Neuron (in vitro differentiated cells): ENCODE data around the gene LTB4R2.

Experiments
- H2AFZ ChIP-seq: one replicate; pipeline ENCODE4 v1.6.1; 2013; ENCODE audit warnings: low read depth, mild to moderate bottlenecking, inconsistent platforms, low read length, moderate library complexity
- H3K27me3 ChIP-seq: one replicate; pipeline ENCODE4 v1.6.1; 2013; ENCODE audit warnings: low read length; ENCODE audit not compliant: insufficient read depth
- H3K36me3 ChIP-seq: one replicate; pipeline ENCODE4 v1.6.1; 2013; ENCODE audit warnings: low read length; ENCODE audit not compliant: insufficient read depth
- H3K4me1 ChIP-seq: one replicate; pipeline ENCODE4 v1.6.1; 2013; ENCODE audit warnings: low read length; ENCODE audit not compliant: insufficient read depth
- H3K4me3 ChIP-seq: 2 replicates; pipeline ENCODE4 v1.5.1; 2013; ENCODE audit warnings: mild to moderate bottlenecking, low read length, moderate library complexity
- H3K9me3 ChIP-seq: one replicate; pipeline ENCODE4 v1.6.1; 2013; ENCODE audit warnings: low read length

The LTB4R2 gene

DNA sequence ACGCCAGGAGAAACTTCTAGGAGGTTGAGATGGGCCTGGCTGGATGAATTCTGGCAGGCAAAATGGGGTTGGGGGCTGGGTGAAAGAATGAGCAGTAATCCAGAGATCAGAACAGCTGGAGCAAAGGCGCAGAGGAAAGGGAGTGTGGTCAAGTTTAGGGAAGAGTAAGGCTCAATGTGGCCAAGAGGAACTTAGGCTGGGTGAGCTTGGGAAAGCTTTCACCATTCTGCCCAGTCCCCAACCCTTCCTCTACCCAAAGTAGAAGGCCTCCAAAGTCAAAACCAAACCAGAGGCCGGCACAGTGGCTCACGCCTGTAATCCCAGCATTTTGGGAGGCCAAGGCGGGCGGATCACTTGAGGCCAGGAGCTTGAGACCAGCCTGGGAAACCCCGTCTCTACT, 28.3 kb upstream of the LTB4R2 start:
- no peaks in the 10 kb centered on the region for H3K27me3 ChIP-seq
- H3K36me3 ChIP-seq = no peaks in the 10 kb centered on the region
- H3K9me3 ChIP-seq = no peaks in the 10 kb centered on the region
- no peaks in the 10 kb centered on the region for H3K4me1 ChIP-seq
- no peak overlapping the region for H2AFZ ChIP-seq
- H3K4me3 ChIP-seq = no peak overlapping the region

DNA sequence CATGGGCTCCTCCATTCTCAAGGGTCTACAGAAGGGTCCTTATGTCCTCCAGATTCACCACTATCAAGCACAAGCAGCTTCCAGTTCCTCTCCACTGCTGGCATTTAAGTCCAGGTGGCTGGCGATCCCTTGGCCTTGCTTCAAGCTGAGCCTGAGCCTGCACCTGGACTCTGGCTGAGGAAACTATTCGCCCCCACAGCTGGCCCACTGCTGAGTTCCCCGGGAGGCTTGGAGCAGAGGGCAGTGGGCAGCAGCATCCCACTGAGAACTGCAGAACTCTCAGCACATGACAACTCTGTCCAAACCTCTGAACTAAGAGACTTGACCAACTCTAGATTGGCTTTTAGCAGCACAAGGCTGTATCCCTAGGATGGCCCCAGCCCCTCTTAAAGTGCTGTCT, 27.2 kb upstream of the LTB4R2 start:
- H3K4me3 ChIP-seq = no peak overlapping the region
- no peaks in the 10 kb centered on the region for H3K36me3 ChIP-seq
- H3K4me1 ChIP-seq = no peaks in the 10 kb centered on the region
- no peak overlapping the region for H2AFZ ChIP-seq
- no peaks in the 10 kb centered on the region for H3K9me3 ChIP-seq
- no peaks in the 10 kb centered on the region for H3K27me3 ChIP-seq

- Histone ChIP-seq H3K36me3 (no peaks in the 10 kb centered on the region), H3K27me3 (no peaks in the 10 kb centered on the region), H3K9me3 (no peaks in the 10 kb centered on the region), H2AFZ (no peak overlapping the region), H3K4me1 (no peaks in the 10 kb centered on the region), H3K4me3 (no peak overlapping the region)
Observed at GRCh38 chr14:24283796-24284460, 26.0 kb upstream of the LTB4R2 start.

DNA sequence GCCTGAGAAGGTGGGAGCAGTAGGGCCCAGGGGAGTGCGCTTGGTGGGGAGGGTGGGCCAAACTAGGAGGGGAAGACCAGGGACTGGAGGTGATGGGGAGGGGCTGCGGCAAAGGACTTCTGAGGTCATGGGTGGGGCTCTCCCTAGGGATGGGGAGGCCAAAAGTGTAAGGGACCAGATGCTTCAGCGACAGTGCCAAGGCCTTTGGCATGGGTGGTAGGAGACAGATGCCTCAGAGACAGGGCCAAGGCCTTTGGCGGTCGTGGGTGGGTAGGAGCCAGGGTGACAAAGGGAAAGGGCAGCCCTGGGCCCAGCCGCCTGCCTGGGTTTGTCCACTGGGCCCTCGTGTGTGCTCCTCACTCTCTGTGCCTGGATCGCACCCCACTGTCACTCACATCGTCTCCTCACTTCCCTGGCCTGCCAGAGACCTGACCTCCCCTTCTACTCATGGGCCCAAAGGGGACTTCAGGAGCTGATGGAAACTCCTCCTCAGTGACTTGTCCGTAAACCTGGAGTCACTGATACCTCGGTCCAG, 25.4 kb upstream of the LTB4R2 start:
- no peaks in the 10 kb centered on the region for H3K4me1 ChIP-seq
- no peak overlapping the region for H3K4me3 ChIP-seq

DNA sequence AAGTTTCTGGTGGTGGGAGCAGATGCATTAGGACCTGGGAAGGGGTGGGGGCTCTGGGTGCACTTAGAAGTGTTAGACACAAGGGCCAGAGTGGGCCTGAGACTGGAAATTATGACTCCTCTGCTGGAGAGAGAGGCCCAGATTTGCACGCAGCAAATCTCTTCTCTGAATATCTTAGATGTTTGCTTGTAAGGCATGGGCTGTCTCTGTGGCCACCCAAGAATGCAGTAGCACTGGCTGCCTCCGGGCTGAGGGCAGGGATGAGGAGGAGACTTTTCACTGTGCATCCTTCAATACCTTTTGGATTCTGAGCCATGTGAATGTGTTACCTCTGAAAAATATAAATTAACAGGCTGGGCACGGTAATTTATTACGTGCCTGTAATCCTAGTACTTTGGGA, 24.6 kb upstream of the LTB4R2 start:
- Histone ChIP-seq H3K27me3 (no peaks in the 10 kb centered on the region), H3K9me3 (no peaks in the 10 kb centered on the region), H3K4me1 (no peaks in the 10 kb centered on the region), H3K4me3 (no peak overlapping the region), H2AFZ (no peak overlapping the region), H3K36me3 (peaks cover 9% of the 10 kb centered on the region)

More for the DNA sequence above, 25.4 kb upstream of the LTB4R2 start:
- Histone ChIP-seq H3K27me3 (no peaks in the 10 kb centered on the region), H3K36me3 (peaks cover 3% of the 10 kb centered on the region), H2AFZ (no peak overlapping the region), H3K9me3 (no peaks in the 10 kb centered on the region)

- no peaks in the 10 kb centered on the region for H3K4me1 ChIP-seq
- no peaks in the 10 kb centered on the region for H3K27me3 ChIP-seq
- H3K36me3 ChIP-seq = peaks cover 16% of the 10 kb centered on the region
- H2AFZ ChIP-seq = no peak overlapping the region
- H3K9me3 ChIP-seq = no peaks in the 10 kb centered on the region
- H3K4me3 ChIP-seq = no peak overlapping the region
Observed at GRCh38 chr14:24286996-24287395, 22.9 kb upstream of the LTB4R2 start.

GRCh38 chr14:24289649-24290280, 20.2 kb upstream of the LTB4R2 start:
- Histone ChIP-seq H3K36me3 (peaks cover 24% of the 10 kb centered on the region), H2AFZ (no peak overlapping the region), H3K9me3 (no peaks in the 10 kb centered on the region), H3K4me3 (no peak overlapping the region), H3K27me3 (no peaks in the 10 kb centered on the region), H3K4me1 (no peaks in the 10 kb centered on the region)

GRCh38 chr14:24290746-24291145, 19.2 kb upstream of the LTB4R2 start:
- Histone ChIP-seq H3K9me3 (no peaks in the 10 kb centered on the region), H3K4me3 (no peak overlapping the region), H3K27me3 (no peaks in the 10 kb centered on the region), H3K4me1 (no peaks in the 10 kb centered on the region), H3K36me3 (peaks cover 27% of the 10 kb centered on the region), H2AFZ (no peak overlapping the region)

DNA sequence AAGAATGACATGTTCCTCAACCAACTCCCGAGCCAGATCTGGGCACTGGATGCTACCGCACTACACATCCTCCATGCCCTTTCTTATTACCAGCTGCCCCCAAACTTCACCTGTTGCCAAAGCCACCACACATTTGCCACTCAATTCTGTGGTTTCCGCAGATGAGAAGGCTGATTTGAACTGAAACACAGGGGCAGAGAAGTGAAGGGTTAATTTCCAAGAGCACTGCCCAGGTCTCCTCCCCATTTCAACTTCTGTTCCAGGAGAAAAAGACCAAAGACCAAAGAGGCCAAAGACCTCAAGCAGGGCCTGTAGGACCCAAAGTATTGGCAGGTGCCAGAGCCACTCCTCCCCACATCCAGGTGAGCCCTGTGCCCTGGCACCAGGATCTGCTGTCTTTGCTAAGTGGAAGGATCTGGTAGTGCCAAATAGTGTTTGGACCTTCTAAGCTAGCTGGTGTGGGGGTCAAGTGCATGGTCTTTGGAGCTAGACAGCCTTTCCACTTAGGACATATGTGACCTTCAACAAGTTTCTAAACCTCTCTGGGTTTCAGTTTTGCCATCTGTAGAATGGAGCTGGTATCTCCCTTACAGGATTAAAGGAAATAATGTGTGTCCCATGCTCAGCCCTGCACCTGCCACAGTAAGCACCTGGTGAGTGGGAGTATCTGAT, 18.4 kb upstream of the LTB4R2 start:
- Histone ChIP-seq H2AFZ (no peak overlapping the region), H3K9me3 (no peaks in the 10 kb centered on the region), H3K27me3 (no peaks in the 10 kb centered on the region), H3K4me1 (no peaks in the 10 kb centered on the region), H3K4me3 (no peak overlapping the region), H3K36me3 (peaks cover 30% of the 10 kb centered on the region)

DNA sequence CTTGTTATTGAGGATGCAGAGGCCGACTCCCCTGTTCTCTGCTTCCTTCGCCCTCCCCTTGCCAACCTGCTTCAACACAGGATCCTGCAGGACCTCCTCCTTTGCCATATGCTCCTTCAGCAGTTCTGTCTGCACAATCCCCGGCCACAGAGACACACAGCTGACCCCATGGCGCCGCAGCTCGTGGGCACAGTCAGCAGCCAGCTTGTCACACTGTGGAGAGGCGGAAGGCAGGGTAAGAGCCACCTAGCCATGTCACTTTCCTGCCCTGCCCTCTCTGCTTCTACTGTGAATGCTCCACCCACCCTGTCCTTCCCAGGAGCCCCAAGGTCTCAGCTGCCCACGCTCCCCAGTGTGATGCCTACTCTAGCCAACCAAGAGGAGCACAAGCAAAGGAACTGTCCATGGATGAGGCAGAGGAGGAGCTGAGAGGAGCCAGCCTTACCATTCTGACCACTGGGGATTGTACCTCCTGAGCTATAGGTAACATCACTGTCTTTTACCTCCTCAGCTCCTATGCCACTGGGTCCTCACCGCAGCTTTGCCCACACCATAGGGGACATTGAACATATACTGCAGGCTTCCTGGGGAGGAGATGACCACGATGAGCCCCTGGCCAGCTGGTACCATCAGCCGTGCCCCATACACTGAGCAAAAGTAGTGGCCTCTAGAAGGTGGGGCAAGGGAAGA, 17.7 kb upstream of the LTB4R2 start:
- no peaks in the 10 kb centered on the region for H3K9me3 ChIP-seq
- H3K4me3 ChIP-seq = no peak overlapping the region
- H3K36me3 ChIP-seq = peaks cover 30% of the 10 kb centered on the region
- H3K27me3 ChIP-seq = no peaks in the 10 kb centered on the region
- H3K4me1 ChIP-seq = no peaks in the 10 kb centered on the region
- H2AFZ ChIP-seq = no peak overlapping the region

DNA sequence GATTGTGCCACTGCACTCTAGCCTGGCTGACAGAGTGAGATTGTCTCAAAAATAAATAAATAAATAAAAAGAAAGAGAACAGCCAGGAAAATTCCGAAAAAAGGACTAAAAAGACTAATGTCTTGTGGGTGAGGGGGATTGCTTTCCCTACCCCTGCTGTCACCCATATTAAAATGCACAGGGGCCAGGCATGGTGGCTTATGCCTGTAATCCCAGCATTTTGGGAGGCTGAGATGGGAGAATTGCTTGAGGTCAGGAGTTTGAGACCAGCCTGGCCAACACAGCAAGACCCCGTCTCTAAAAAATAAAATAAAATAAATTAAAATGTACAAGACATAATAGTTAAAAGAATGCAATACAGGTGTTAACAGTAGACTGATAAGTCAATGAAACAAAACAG, 16.4 kb upstream of the LTB4R2 start:
- Histone ChIP-seq H3K4me3 (no peak overlapping the region), H2AFZ (no peak overlapping the region), H3K27me3 (no peaks in the 10 kb centered on the region), H3K4me1 (no peaks in the 10 kb centered on the region), H3K9me3 (no peaks in the 10 kb centered on the region), H3K36me3 (peaks cover 30% of the 10 kb centered on the region)

GRCh38 chr14:24296341-24297157, 13.4 kb upstream of the LTB4R2 start:
- peaks cover 18% of the 10 kb centered on the region for H3K36me3 ChIP-seq
- no peak overlapping the region for H2AFZ ChIP-seq
- peaks cover 13% of the 10 kb centered on the region for H3K4me1 ChIP-seq
- no peaks in the 10 kb centered on the region for H3K27me3 ChIP-seq
- no peaks in the 10 kb centered on the region for H3K9me3 ChIP-seq
- no peak overlapping the region for H3K4me3 ChIP-seq
